H9 (cell line): ENCODE measurements around the gene LBH. TPM values are rescaled to one million over a fixed set of nuclear protein-coding genes. Genes with fewer than 3 reads are reported as not detected.

Source experiments
- DNase-seq: peaks from one replicate; pipeline ENCODE4 v3.0.0-alpha.2; 2017
- H2AFZ ChIP-seq: one replicate; pipeline ENCODE4 v1.6.1; 2013; ENCODE audit warnings: mild to moderate bottlenecking, low read length, control low read depth, moderate library complexity
- H2AK5ac ChIP-seq: 2 replicates; pipeline ENCODE4 v1.6.1; 2013; ENCODE audit warnings: low read length, control low read depth, mixed read lengths; ENCODE audit not compliant: insufficient read length
- H2BK120ac ChIP-seq: one replicate; pipeline ENCODE4 v1.6.1; 2013; ENCODE audit warnings: low read depth, mild to moderate bottlenecking, low read length, control low read depth, inconsistent platforms; ENCODE audit not compliant: poor library complexity, severe bottlenecking
- H2BK12ac ChIP-seq: 2 replicates; pipeline ENCODE4 v1.6.1; 2013; ENCODE audit warnings: low read length, control low read depth, mixed read lengths, low read depth; ENCODE audit not compliant: insufficient read length
- H2BK15ac ChIP-seq: 2 replicates; pipeline ENCODE4 v1.6.1; 2013; ENCODE audit warnings: low read depth, low read length, control low read depth
- H2BK20ac ChIP-seq: one replicate; pipeline ENCODE4 v1.6.1; 2013; ENCODE audit warnings: low read depth, mild to moderate bottlenecking, low read length, control low read depth, inconsistent platforms; ENCODE audit not compliant: poor library complexity, severe bottlenecking
- H2BK5ac ChIP-seq: 2 replicates; pipeline ENCODE4 v1.6.1; 2013; ENCODE audit warnings: low read length, control low read depth, mixed read lengths; ENCODE audit not compliant: insufficient read length
- H3K14ac ChIP-seq: 2 replicates; pipeline ENCODE4 v1.6.1; 2013; ENCODE audit warnings: low read length, control low read depth; ENCODE audit not compliant: insufficient read depth
- H3K18ac ChIP-seq: 2 replicates; pipeline ENCODE4 v1.6.1; 2013; ENCODE audit warnings: low read depth, mild to moderate bottlenecking, mixed read lengths, low read length, control low read depth; ENCODE audit not compliant: insufficient read length
- H3K23ac ChIP-seq: 2 replicates; pipeline ENCODE4 v1.6.1; 2013; ENCODE audit warnings: low read length, control low read depth, mixed read lengths, low read depth; ENCODE audit not compliant: insufficient read length
- H3K23me2 ChIP-seq: 2 replicates; pipeline ENCODE4 v1.6.1; 2013; ENCODE audit warnings: low read depth, mild to moderate bottlenecking, mixed read lengths, low read length, control low read depth; ENCODE audit not compliant: insufficient read length, poor library complexity, severe bottlenecking
- H3K27ac ChIP-seq: 2 replicates; pipeline ENCODE4 v1.5.1; 2013; ENCODE audit warnings: low read length, control low read depth, mixed read lengths, low read depth; ENCODE audit not compliant: insufficient read length
- H3K27me3 ChIP-seq: 2 replicates; pipeline ENCODE4 v1.6.1; 2013; ENCODE audit warnings: low read length, control low read depth, inconsistent platforms; ENCODE audit not compliant: insufficient read depth
- H3K4ac ChIP-seq: 2 replicates; pipeline ENCODE4 v1.6.1; 2013; ENCODE audit warnings: low read depth, mild to moderate bottlenecking, control low read depth, inconsistent platforms, low read length, moderate library complexity
- H3K4me1 ChIP-seq: 2 replicates; pipeline ENCODE4 v1.6.1; 2013; ENCODE audit warnings: low read length, control low read depth, inconsistent platforms; ENCODE audit not compliant: insufficient read depth
- H3K4me2 ChIP-seq: 2 replicates; pipeline ENCODE4 v1.6.1; 2013; ENCODE audit warnings: low read length, control low read depth, mixed read lengths; ENCODE audit not compliant: insufficient read length, insufficient read depth
- H3K56ac ChIP-seq: 2 replicates; pipeline ENCODE4 v1.6.1; 2013; ENCODE audit warnings: low read depth, mild to moderate bottlenecking, mixed read lengths, low read length, control low read depth; ENCODE audit not compliant: insufficient read length
- H3K79me1 ChIP-seq: 2 replicates; pipeline ENCODE4 v1.6.1; 2013; ENCODE audit warnings: low read depth, mild to moderate bottlenecking, moderate library complexity, low read length, control low read depth, inconsistent platforms; ENCODE audit not compliant: insufficient read depth, poor library complexity, severe bottlenecking
- H3K79me2 ChIP-seq: 2 replicates; pipeline ENCODE4 v1.6.1; 2013; ENCODE audit warnings: low read length, control low read depth, inconsistent platforms; ENCODE audit not compliant: insufficient read depth
- H3K9ac ChIP-seq: 2 replicates; pipeline ENCODE4 v1.6.1; 2013; ENCODE audit warnings: low read length, control low read depth, mixed read lengths; ENCODE audit not compliant: insufficient read length; ENCODE audit errors: extremely low read depth
- H3K9me3 ChIP-seq: one replicate; pipeline ENCODE4 v1.6.1; 2013; ENCODE audit warnings: low read depth, low read length, inconsistent platforms; ENCODE audit not compliant: control insufficient read depth
- H3T11ph ChIP-seq: one replicate; pipeline ENCODE4 v1.6.1; 2013; ENCODE audit warnings: mild to moderate bottlenecking, low read length, control low read depth, inconsistent platforms
- H4K20me1 ChIP-seq: one replicate; pipeline ENCODE4 v1.6.1; 2013; ENCODE audit not compliant: control insufficient read depth, insufficient read length, insufficient read depth
- H4K5ac ChIP-seq: 2 replicates; pipeline ENCODE4 v1.6.1; 2013; ENCODE audit warnings: low read depth, mild to moderate bottlenecking, mixed read lengths, low read length, control low read depth; ENCODE audit not compliant: insufficient read length
- H4K8ac ChIP-seq: replicated peaks from 2 replicates; pipeline ENCODE4 v1.6.1; 2013; ENCODE audit warnings: low read length, control low read depth, mixed read lengths, low read depth; ENCODE audit not compliant: insufficient read length
- H4K91ac ChIP-seq: 2 replicates; pipeline ENCODE4 v1.6.1; 2013; ENCODE audit warnings: low read depth, mild to moderate bottlenecking, moderate library complexity, mixed read lengths, low read length, control low read depth; ENCODE audit not compliant: insufficient read length
- H3K27ac Mint-ChIP-seq, 3 experiments: 2 replicates in 2 of 3; 3 replicates in 1 of 3; pipeline ENCODE4 v1.8.0; 2020 to 2021; ENCODE audit warnings: mixed read lengths in 3 of 3, mild to moderate bottlenecking in 1 of 3, moderate library complexity in 1 of 3
- H3K27me3 Mint-ChIP-seq: 2 replicates; pipeline ENCODE4 v1.8.0; 2021; ENCODE audit warnings: low read depth, mild to moderate bottlenecking, moderate library complexity, mixed read lengths
- H3K36me3 Mint-ChIP-seq, 3 experiments: 2 replicates in 2 of 3; 3 replicates in 1 of 3; pipeline ENCODE4 v1.8.0; 2020 to 2021; ENCODE audit warnings: low read depth in 3 of 3, mixed read lengths in 3 of 3; ENCODE audit not compliant: insufficient read depth in 1 of 3
- H3K4me1 Mint-ChIP-seq, 2 experiments: 2 replicates each; pipeline ENCODE4 v1.8.0; 2020; ENCODE audit warnings: mixed read lengths in 2 of 2
- H3K4me3 Mint-ChIP-seq, 2 experiments: 2 replicates in 1 of 2; 3 replicates in 1 of 2; pipeline ENCODE4 v1.8.0; 2020 to 2021; ENCODE audit warnings: mild to moderate bottlenecking in 2 of 2, mixed read lengths in 2 of 2, moderate library complexity in 1 of 2
- H3K9me3 Mint-ChIP-seq, 2 experiments: 2 replicates in 1 of 2; 3 replicates in 1 of 2; pipeline ENCODE4 v1.8.0; 2020; ENCODE audit warnings: mild to moderate bottlenecking in 2 of 2, mixed read lengths in 2 of 2, moderate library complexity in 1 of 2
- CTCF ChIP-seq: fragments of 200-600 bp; sonication (generic); conservative IDR thresholded peaks from 3 replicates; pipeline ENCODE4 v1.8.0; 2021; ENCODE audit warnings: antibody characterized with exemption, mild to moderate bottlenecking
- WGBS: extraction: QIAGEN DNeasy Blood & Tissue Kit; methylation state at CpG from one replicate; pipeline ENCODE4 v1.1.7; 2013; ENCODE audit warnings: missing lambda C conversion rate, low lambda C conversion rate, mixed read lengths; ENCODE audit not compliant: insufficient read length; ENCODE audit errors: extremely low coverage; 5-methylcytosine and 5-hydroxymethylcytosine counted together
- total RNA-seq: library from RNA; stranded (reverse); gene quantifications from 2 replicates; pipeline ENCODE4 v1.2.1, GENCODE V29; 2021

LBH gene
- total RNA-seq, 1 experiment from 2014 or later = 53.0 TPM

DNA sequence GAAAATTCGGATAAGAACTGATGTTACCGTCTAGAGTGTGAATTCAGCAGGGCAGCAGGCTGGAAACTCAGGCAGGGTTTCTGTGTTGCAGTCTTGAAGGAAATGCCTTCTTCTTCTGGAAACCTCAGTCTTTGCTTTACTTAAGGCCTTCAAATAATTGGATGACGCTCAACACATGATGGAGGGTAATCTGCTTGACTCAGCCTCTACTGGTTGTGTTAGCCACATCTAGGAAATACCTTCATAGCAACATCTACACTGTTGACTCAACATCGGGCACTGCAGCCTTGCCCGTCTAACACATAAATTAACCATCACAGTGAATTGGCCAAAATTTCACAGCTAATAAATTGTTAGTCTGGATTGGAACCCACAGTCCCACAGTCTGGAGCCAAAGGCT, 47.3 kb upstream of the LBH start:
- H3K4ac ChIP-seq = no peak overlapping the region
- Mint-ChIP-seq H3K4me3 (no peak overlapping the region), H3K27me3 (no peaks in the 10 kb centered on the region), H3K36me3 (no peaks in the 10 kb centered on the region; a peak in 2 of 7 replicates), H3K4me1 (no peaks in the 10 kb centered on the region), H3K27ac (no peak overlapping the region), H3K9me3 (no peaks in the 10 kb centered on the region)
- no peaks in the 10 kb centered on the region for H3K23me2 ChIP-seq
- no peak overlapping the region for H2AFZ ChIP-seq
- H3K79me2 ChIP-seq = no peaks in the 10 kb centered on the region
- H3K9me3 ChIP-seq = no peaks in the 10 kb centered on the region
- H3K4me2 ChIP-seq = no peak overlapping the region
- H3K79me1 ChIP-seq = no peaks in the 10 kb centered on the region
- H2BK20ac ChIP-seq = no peak overlapping the region
- no peak overlapping the region for H2BK120ac ChIP-seq
- no peak overlapping the region for H3K27ac ChIP-seq
- no peak overlapping the region for H2BK15ac ChIP-seq
- H4K8ac ChIP-seq = no peak overlapping the region
- WGBS = no CpG with 5 or more reads among the region's 5 CpGs
- H2AK5ac ChIP-seq = no peak overlapping the region
- H3K4me1 ChIP-seq = no peaks in the 10 kb centered on the region
- no peak for DNase-seq
- H3K27me3 ChIP-seq = no peaks in the 10 kb centered on the region
- H4K5ac ChIP-seq = no peak overlapping the region
- no peak overlapping the region for H3T11ph ChIP-seq
- H3K14ac ChIP-seq = no peak overlapping the region
- H2BK12ac ChIP-seq = no peak overlapping the region
- H3K18ac ChIP-seq = no peak overlapping the region
- H3K23ac ChIP-seq = no peak overlapping the region
- H3K56ac ChIP-seq = no peak overlapping the region
- no peak overlapping the region for H3K9ac ChIP-seq
- H4K20me1 ChIP-seq = no peaks in the 10 kb centered on the region
- H4K91ac ChIP-seq = no peak overlapping the region
- TF ChIP-seq CTCF = no peak
- H2BK5ac ChIP-seq = no peak overlapping the region
